ENCODE data around the gene TWIST1. TPM values are rescaled to one million over a fixed set of nuclear protein-coding genes. Genes with fewer than 3 reads are reported as not detected.

TWIST1 gene
- total RNA-seq (under 1 TPM in 1 of 2 donors, not detected in 1; 0.47 TPM), polyA plus RNA-seq (ENCODE audit: insufficient read length in 6 of 6) (under 1 TPM; 0.20 to 0.67 (median 0.32) TPM)
- long read RNA-seq, donor 1, result 0 reads
- long read RNA-seq, donor 2, result 0 reads
- long read RNA-seq, donor 3, result 0 reads
- long read RNA-seq, donor 4, result 0 reads
- long read RNA-seq, donor 5, partial matches to known transcripts, result 0 of 1 reads
- long read RNA-seq, donor 5, other reads (novel, unspliced or antisense), result 0 of 1 reads
- long read RNA-seq, donor 6, result 0 reads
- long read RNA-seq, donor 7, result 0 reads
- long read RNA-seq, donor 8, result 0 reads
- long read RNA-seq, donor 9, result 0 reads
- long read RNA-seq, donor 10, result 0 reads
- long read RNA-seq, donor 11, partial matches to known transcripts, result 11 of 12 reads
- long read RNA-seq, donor 11, other reads (novel, unspliced or antisense), result 0 of 12 reads
- long read RNA-seq, donor 12, partial matches to known transcripts, result 0 of 1 reads
- long read RNA-seq, donor 12, other reads (novel, unspliced or antisense), result 0 of 1 reads

- TF ChIP-seq, protein P1, sequence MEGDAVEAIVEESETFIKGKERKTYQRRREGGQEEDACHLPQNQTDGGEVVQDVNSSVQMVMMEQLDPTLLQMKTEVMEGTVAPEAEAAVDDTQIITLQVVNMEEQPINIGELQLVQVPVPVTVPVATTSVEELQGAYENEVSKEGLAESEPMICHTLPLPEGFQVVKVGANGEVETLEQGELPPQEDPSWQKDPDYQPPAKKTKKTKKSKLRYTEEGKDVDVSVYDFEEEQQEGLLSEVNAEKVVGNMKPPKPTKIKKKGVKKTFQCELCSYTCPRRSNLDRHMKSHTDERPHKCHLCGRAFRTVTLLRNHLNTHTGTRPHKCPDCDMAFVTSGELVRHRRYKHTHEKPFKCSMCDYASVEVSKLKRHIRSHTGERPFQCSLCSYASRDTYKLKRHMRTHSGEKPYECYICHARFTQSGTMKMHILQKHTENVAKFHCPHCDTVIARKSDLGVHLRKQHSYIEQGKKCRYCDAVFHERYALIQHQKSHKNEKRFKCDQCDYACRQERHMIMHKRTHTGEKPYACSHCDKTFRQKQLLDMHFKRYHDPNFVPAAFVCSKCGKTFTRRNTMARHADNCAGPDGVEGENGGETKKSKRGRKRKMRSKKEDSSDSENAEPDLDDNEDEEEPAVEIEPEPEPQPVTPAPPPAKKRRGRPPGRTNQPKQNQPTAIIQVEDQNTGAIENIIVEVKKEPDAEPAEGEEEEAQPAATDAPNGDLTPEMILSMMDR (IDR thresholded peaks at IDR 0.05), result no peak
- Histone ChIP-seq H3K9me3 (no peaks in the 10 kb centered on the region), H3K4me1 (peaks cover 0 to 19% of the 10 kb centered on the region in 2 donors), H3K4me3 (peak within 1 kb of the TSS; percentile 9 to 34), H3K27ac (no peak within 1 kb of the TSS), H3K36me3 (no peaks in the 10 kb centered on the region), H3K27me3 (peaks cover 96 to 100% of the 10 kb centered on the region in 2 donors)
- ATAC-seq (peak; percentile 63), DNase-seq (peak in 1 of 4 donors; percentile 76)
- intact Hi-C loops (cut with DNase I), result no loop called here
Observed at GRCh38 chr7:19117091-19117869, at the start of gene TWIST1. Gene TWIST1 (minus strand): TSS chr7:19117636. CDS start chr7:19117321, 315 bp downstream.

DNA sequence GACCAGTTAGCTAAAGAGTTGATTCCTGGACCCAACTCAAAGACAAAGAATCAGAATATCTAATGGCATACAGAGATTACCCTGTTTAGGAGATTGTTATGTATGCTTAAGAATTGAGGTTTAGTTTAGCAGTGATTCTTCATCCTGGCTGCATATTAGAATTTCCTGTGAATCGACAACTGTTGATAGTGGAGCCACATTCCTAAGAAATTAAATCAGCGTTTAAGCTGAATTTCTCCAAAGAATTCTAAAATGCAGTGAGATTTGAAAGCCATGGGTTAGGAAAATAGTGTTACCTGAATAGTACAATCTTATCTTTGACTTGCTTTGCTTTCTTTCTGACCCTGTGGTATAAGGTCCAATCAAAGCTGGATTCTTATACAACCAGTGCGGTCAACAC lies 44.2 kb upstream of the TWIST1 start:
- DNase-seq (no peak), ATAC-seq (no peak)
- H3K27ac ChIP-seq, result no peak overlapping the region
- no peaks in the 10 kb centered on the region for H3K36me3 ChIP-seq
- H3K4me3 ChIP-seq, result no peak overlapping the region
- TF ChIP-seq, protein P1 (IDR thresholded peaks at IDR 0.05), result no peak
- H3K27me3 ChIP-seq, result no peaks in the 10 kb centered on the region
- intact Hi-C loops (cut with DNase I), result no loop called here
- no peaks in the 10 kb centered on the region for H3K9me3 ChIP-seq
- H3K4me1 ChIP-seq, result no peaks in the 10 kb centered on the region

DNA sequence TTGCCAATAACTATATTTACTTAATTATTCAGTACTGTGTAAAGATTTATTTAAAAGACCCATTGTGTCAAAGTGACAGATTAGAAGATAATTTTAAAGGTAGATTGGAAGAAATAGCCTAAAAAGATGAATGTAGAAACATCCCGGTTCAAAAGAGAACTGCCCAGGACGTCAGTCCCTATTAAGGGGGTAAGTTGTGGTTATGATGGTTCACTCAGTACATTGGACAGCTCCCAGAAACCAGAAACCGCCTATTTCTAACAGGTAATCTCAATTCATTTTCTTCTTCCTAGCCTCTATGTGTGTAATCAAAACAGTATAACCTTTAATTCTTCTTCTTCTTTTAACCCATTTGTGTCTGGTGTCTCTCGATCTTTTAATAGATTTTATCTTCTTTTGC lies 29.3 kb upstream of the TWIST1 start:
- H3K4me1 ChIP-seq, result no peaks in the 10 kb centered on the region
- TF ChIP-seq, protein P1 (IDR thresholded peaks at IDR 0.05), result no peak
- intact Hi-C loops (cut with DNase I), result no loop called here
- H3K27ac ChIP-seq, result no peak overlapping the region
- ATAC-seq, result no peak
- peaks cover 51 to 58% of the 10 kb centered on the region in 2 donors for H3K27me3 ChIP-seq
- H3K4me3 ChIP-seq, result no peak overlapping the region
- no peaks in the 10 kb centered on the region for H3K9me3 ChIP-seq
- no peaks in the 10 kb centered on the region for H3K36me3 ChIP-seq
- peak in 2 of 4 donors; percentile 9 to 10 for DNase-seq

DNA sequence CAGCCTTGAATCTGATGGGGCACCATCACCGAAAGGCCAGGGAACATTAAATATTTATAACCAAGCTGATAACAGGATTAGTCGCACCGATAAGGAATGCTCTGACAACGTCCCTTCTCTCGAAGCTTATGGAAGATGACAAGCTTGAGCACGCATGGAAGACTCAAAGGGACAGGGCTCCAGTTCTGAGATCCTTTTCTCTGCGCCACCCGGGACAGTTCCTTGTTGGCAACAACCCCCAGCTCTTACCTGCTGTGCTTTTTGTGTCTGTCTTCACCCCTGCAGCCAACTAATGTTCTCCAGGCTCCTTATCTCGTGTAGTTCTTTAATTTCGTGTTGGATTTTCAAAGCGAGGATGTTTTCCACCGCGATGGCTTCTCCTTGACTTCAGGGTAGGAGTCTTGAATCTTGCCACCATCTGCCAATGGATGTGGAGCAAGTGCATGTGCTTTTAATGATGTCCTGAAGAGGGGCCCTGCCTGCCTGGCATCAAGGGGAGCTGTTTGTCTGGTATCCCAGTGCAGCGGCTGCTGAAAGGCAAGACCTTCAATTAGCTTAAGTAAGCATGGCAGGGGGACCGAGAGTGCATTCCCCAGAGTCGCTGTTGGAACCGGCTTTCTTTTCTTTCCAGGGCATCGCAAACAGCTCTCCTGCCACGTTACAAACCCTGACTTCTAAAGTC lies 28.1 kb upstream of the TWIST1 start:
- no peaks in the 10 kb centered on the region for H3K9me3 ChIP-seq
- intact Hi-C loops (cut with DNase I), result no loop called here
- peaks cover 54 to 66% of the 10 kb centered on the region in 2 donors for H3K27me3 ChIP-seq
- no peaks in the 10 kb centered on the region for H3K36me3 ChIP-seq
- no peaks in the 10 kb centered on the region for H3K4me1 ChIP-seq
- no peak overlapping the region for H3K27ac ChIP-seq
- TF ChIP-seq, protein P1 (IDR thresholded peaks at IDR 0.05), result no peak
- no peak for ATAC-seq
- no peak overlapping the region for H3K4me3 ChIP-seq
- DNase-seq, result no peak
